A549 treated with GW870086 at 1 μM for 4 hours (cell line): Measurements from ENCODE around the gene TOM1L1. TPM values are rescaled to one million over a fixed set of nuclear protein-coding genes. Genes with fewer than 3 reads are reported as not detected.

ENCODE experiments used
- total RNA-seq: library from RNA; stranded (reverse); fragments of 200-300 nt; extraction: Qiagen RNA extraction; gene quantifications from 5 replicates; pipeline ENCODE4 v1.2.3, GENCODE V29; 2022; ENCODE audit warnings: low read depth

TOM1L1 gene
- 31.3 to 41.3 TPM (median 39.8 TPM) in 5 replicates for total RNA-seq

GRCh38 chr17:54900457-54901229 lies at the start of gene TOM1L1:
TOM1L1 (plus strand) TSS chr17:54900852; CDS start chr17:54900866, 14 bp downstream.

GRCh38 chr17:54968262-54968987 lies 67.8 kb downstream of the TOM1L1 start, which contains the start of the genes COX11 and STXBP4:
COX11 (minus strand) TSS chr17:54968654; CDS start chr17:54968646, 8 bp downstream.
STXBP4 (plus strand) TSS chr17:54968765; CDS start chr17:54986220, 17,455 bp downstream.

Other genes with a start within 250 kb of the TOM1L1 start
- 91.4 to 136 TPM (median 108 TPM) in 5 replicates for gene COX11, start 67.8 kb downstream of the TOM1L1 start, total RNA-seq
- 4.1 to 6.9 TPM (median 5.5 TPM) in 5 replicates for gene STXBP4, start 67.9 kb downstream of the TOM1L1 start, total RNA-seq